Muscle layer of duodenum (tissue), 2 donors: Measurements from ENCODE around the gene CDC40.
A peak's percentile ranks its signal among the peaks of the same experiment; 100 is the strongest.

ENCODE experiments used
- H3K27ac ChIP-seq: one replicate; pipeline ENCODE4 v1.7.0; 2013; ENCODE audit warnings: mild to moderate bottlenecking, low read length
- H3K27me3 ChIP-seq: one replicate; pipeline ENCODE4 v1.7.0; 2013; ENCODE audit warnings: low read depth, mild to moderate bottlenecking, control low read depth, low read length
- H3K36me3 ChIP-seq, 2 donors: one replicate each; pipeline ENCODE4 v1.7.0; 2013; ENCODE audit warnings: low read length in 2 of 2, control low read depth in 1 of 2, mild to moderate bottlenecking in 1 of 2; ENCODE audit not compliant: insufficient read depth in 2 of 2, control insufficient read depth in 1 of 2
- H3K4me1 ChIP-seq, 2 donors: one replicate each; pipeline ENCODE4 v1.7.0; 2013; ENCODE audit warnings: low read length in 2 of 2, mild to moderate bottlenecking in 2 of 2, control low read depth in 1 of 2, moderate library complexity in 1 of 2; ENCODE audit not compliant: insufficient read depth in 2 of 2, control insufficient read depth in 1 of 2
- H3K4me3 ChIP-seq, 2 donors: one replicate each; pipeline ENCODE4 v1.7.0; 2013; ENCODE audit warnings: low read length in 2 of 2, low read depth in 1 of 2, mild to moderate bottlenecking in 1 of 2
- H3K9me3 ChIP-seq, 2 donors: one replicate each; pipeline ENCODE4 v1.7.0; 2013; ENCODE audit warnings: low read length in 2 of 2, control low read depth in 1 of 2, mild to moderate bottlenecking in 1 of 2; ENCODE audit not compliant: control insufficient read depth in 1 of 2
- donor health status: healthy.

CDC40 gene

GRCh38 chr6:110181131-110182030 is 1.2 kb downstream of the CDC40 start:
- peak overlapping the region; percentile 94 for H3K27ac ChIP-seq
- H3K36me3 ChIP-seq = peaks cover 0 to 3% of the 10 kb centered on the region in 2 donors
- no peaks in the 10 kb centered on the region for H3K9me3 ChIP-seq
- peak overlapping the region; percentile 73 to 99 for H3K4me3 ChIP-seq
- H3K4me1 ChIP-seq = peaks cover 23 to 27% of the 10 kb centered on the region in 2 donors
- no peaks in the 10 kb centered on the region for H3K27me3 ChIP-seq

GRCh38 chr6:110183292-110183885 is 3.2 kb downstream of the CDC40 start:
- Histone ChIP-seq H3K9me3 (no peaks in the 10 kb centered on the region), H3K36me3 (peaks cover 0 to 3% of the 10 kb centered on the region in 2 donors), H3K4me1 (peaks cover 23 to 27% of the 10 kb centered on the region in 2 donors), H3K4me3 (no peak overlapping the region), H3K27me3 (no peaks in the 10 kb centered on the region), H3K27ac (no peak overlapping the region)

- Histone ChIP-seq H3K36me3 (no peaks in the 10 kb centered on the region), H3K9me3 (no peaks in the 10 kb centered on the region), H3K4me1 (peaks cover 23 to 27% of the 10 kb centered on the region in 2 donors), H3K27me3 (no peaks in the 10 kb centered on the region), H3K4me3 (no peak overlapping the region), H3K27ac (no peak overlapping the region)
Measured at GRCh38 chr6:110185879-110186278, 5.7 kb downstream of the CDC40 start.

GRCh38 chr6:110188791-110189190 is 8.6 kb downstream of the CDC40 start:
- Histone ChIP-seq H3K9me3 (no peaks in the 10 kb centered on the region), H3K27ac (no peak overlapping the region), H3K4me1 (no peaks in the 10 kb centered on the region), H3K27me3 (no peaks in the 10 kb centered on the region), H3K36me3 (peaks cover 3 to 4% of the 10 kb centered on the region in 2 donors), H3K4me3 (no peak overlapping the region)

GRCh38 chr6:110190726-110191125 is 10.5 kb downstream of the CDC40 start:
- Histone ChIP-seq H3K4me3 (no peak overlapping the region), H3K36me3 (peaks cover 6 to 10% of the 10 kb centered on the region in 2 donors), H3K9me3 (no peaks in the 10 kb centered on the region), H3K4me1 (no peaks in the 10 kb centered on the region), H3K27ac (no peak overlapping the region), H3K27me3 (no peaks in the 10 kb centered on the region)

- H3K4me3 ChIP-seq = no peak overlapping the region
- H3K4me1 ChIP-seq = no peaks in the 10 kb centered on the region
- H3K27me3 ChIP-seq = no peaks in the 10 kb centered on the region
- no peaks in the 10 kb centered on the region for H3K9me3 ChIP-seq
- H3K27ac ChIP-seq = no peak overlapping the region
- H3K36me3 ChIP-seq = peaks cover 6 to 10% of the 10 kb centered on the region in 2 donors
Measured at GRCh38 chr6:110191477-110191876, 11.2 kb downstream of the CDC40 start.

- peaks cover 0 to 3% of the 10 kb centered on the region in 2 donors for H3K4me1 ChIP-seq
- no peak overlapping the region for H3K27ac ChIP-seq
- peaks cover 6 to 14% of the 10 kb centered on the region in 2 donors for H3K36me3 ChIP-seq
- no peak overlapping the region for H3K4me3 ChIP-seq
- no peaks in the 10 kb centered on the region for H3K9me3 ChIP-seq
- no peaks in the 10 kb centered on the region for H3K27me3 ChIP-seq
Measured at GRCh38 chr6:110195639-110196038, 15.4 kb downstream of the CDC40 start.

- Histone ChIP-seq H3K9me3 (no peaks in the 10 kb centered on the region), H3K36me3 (peaks cover 6 to 14% of the 10 kb centered on the region in 2 donors), H3K27me3 (no peaks in the 10 kb centered on the region), H3K27ac (no peak overlapping the region), H3K4me3 (no peak overlapping the region), H3K4me1 (peaks cover 0 to 8% of the 10 kb centered on the region in 2 donors)
Measured at GRCh38 chr6:110196874-110197273, 16.6 kb downstream of the CDC40 start.

GRCh38 chr6:110198561-110198960 is 18.3 kb downstream of the CDC40 start:
- Histone ChIP-seq H3K9me3 (no peaks in the 10 kb centered on the region), H3K4me3 (no peak overlapping the region), H3K36me3 (peaks cover 6 to 12% of the 10 kb centered on the region in 2 donors), H3K27ac (no peak overlapping the region), H3K27me3 (no peaks in the 10 kb centered on the region), H3K4me1 (peaks cover 0 to 8% of the 10 kb centered on the region in 2 donors)

GRCh38 chr6:110201151-110201884 is 21.1 kb downstream of the CDC40 start:
- Histone ChIP-seq H3K27me3 (no peaks in the 10 kb centered on the region), H3K4me3 (no peak overlapping the region), H3K4me1 (peaks cover 0 to 8% of the 10 kb centered on the region in 2 donors), H3K36me3 (peaks cover 0 to 7% of the 10 kb centered on the region in 2 donors), H3K9me3 (no peaks in the 10 kb centered on the region), H3K27ac (no peak overlapping the region)

GRCh38 chr6:110207652-110208051 is 27.4 kb downstream of the CDC40 start:
- H3K4me3 ChIP-seq = no peak overlapping the region
- peaks cover 16 to 34% of the 10 kb centered on the region in 2 donors for H3K36me3 ChIP-seq
- no peaks in the 10 kb centered on the region for H3K27me3 ChIP-seq
- no peak overlapping the region for H3K27ac ChIP-seq
- H3K4me1 ChIP-seq = no peaks in the 10 kb centered on the region
- H3K9me3 ChIP-seq = no peaks in the 10 kb centered on the region
